HG02981 (cell line): ENCODE data around the gene EXD3.

Source experiments
- ATAC-seq: cut with Tn5 transposase; IDR thresholded peaks from one replicate; pipeline ENCODE4 v1.9.1; 2021; ENCODE audit warnings: mild to moderate bottlenecking, moderate library complexity; ENCODE audit not compliant: unreplicated experiment

EXD3 gene

DNA sequence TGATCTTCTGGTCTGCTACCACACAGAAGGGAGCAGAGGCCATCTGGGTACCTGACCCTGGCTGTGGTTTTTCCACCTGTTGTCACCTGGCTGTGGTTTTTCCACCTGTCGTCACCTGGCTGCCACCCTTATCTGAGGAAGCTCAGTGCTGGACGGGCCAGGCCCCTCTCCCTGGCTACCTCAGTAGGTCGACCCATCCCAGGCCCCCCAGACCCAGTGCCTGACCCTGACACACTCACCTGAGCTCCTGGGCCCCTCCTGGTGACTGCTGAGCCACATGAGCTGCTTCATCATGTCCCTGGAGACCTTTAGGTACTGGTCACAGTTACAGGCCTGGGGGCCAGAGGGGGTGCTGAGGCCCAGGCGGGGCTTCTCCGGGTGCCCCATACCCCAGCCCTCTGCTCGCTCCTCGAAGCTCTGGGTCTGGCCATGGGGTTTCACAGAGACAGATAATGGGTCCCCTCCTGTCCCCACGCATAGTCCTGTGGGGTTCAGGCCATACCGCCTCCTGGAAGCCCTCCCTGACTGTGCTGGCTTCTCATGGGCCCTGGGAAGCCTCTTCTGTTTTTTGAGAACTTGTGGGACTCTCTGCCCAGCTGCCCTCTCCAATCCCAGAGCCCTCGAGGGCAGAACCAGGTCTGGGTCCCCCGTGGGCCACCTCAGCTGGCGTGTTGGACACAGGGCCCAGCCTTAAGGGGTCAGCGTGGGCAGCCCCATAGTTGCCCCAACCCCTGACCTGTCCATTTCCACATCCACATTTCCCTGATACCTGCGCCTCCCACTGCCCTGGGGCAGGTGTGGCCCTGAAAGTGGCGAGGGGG lies 113.4 kb downstream of the EXD3 start:
- no peak for ATAC-seq

DNA sequence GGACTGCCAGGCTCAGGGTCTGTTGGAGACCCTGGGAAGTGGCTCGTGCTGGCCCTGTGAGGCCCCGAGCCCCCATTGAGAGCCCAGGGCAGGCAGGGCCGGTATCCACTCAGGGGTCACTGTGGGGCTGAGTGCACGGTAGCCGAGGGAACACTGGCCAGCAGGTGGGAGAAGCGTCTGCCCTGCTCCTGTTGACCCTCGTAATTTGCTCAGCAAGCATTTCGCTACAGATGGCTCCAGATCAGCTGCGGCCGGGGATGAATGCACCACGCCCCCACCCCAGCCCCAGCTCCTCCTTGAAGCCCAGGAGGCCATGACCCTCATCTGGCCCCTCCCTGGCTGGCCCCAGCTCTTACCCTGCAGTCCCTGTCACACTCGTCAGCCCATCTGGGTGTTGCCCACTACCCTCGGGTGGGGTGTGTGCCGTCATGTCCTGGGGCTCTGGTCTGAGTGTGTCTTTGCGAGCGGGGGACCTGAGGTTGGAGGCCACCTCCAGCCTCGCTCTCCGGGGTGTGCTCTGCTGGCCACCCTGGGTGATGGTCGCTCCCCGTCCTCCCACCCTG lies 114.8 kb downstream of the EXD3 start:
- no peak for ATAC-seq

DNA sequence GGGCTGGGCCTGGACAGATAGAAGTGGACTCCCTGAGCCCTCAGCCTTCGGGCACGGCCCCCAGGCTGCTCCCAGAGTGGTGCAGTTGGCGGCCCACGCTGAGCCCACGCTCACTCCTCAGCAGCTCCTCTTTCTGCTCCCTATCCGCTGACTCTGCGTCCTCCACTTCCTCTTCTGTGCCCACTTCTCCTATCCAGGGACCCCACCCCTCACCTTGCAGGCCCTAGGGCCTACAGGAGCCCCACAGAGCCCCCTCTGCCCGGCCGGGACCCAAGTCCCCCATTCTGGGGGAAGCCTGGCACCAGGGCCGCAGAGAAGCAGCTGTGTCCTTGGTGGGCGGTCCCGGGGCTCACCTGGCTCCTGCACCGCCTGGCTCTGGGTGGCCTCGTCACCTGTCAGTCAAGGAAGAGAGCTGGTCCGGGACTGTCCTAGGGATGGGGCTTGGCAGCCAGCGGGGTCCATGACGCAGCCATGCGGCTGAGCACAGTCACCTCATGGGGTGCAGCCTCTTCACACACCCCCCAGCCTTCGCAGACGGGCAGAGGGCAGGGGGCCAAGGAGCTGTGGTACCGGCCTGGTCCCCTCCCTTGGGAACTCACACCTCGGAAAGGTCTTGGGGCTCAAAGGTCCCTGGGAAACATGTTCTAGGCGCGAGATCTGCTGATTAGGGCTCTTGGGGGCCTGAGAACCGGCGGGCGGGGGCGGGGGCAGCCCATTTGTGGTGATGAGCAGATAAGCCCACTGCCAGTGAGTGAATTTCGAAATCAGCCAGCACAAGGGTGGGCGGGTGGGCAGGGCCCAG lies 115.5 kb downstream of the EXD3 start:
- no peak for ATAC-seq

DNA sequence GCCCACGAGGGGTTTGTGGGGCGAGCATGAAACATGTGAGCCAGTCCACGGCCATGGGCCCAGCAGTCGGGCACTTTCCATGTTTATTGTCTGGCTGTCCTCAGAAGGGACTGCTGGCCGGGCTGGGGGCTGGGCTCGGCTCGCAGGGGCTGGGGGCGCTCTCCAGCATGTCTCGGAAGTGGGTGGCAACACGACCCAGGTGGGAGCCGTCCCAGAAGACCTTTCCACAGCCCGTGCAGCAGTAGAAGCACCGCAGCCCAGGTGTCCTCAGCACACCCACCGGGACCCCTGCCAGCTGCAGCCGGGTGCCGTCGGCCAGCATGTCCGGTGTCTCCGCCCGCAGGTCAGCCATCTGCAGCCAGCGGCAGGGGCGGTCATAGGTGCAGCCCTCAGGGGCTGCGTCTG lies 116.1 kb downstream of the EXD3 start:
- no peak for ATAC-seq

- ATAC-seq, result no peak
These were observed 116.7 kb downstream of the EXD3 start for GRCh38 chr9:137306066-137306849.

- ATAC-seq, result no peak
These were observed 117.2 kb downstream of the EXD3 start for GRCh38 chr9:137305798-137306065.

GRCh38 chr9:137305060-137305797 lies 117.7 kb downstream of the EXD3 start:
- ATAC-seq, result no peak

DNA sequence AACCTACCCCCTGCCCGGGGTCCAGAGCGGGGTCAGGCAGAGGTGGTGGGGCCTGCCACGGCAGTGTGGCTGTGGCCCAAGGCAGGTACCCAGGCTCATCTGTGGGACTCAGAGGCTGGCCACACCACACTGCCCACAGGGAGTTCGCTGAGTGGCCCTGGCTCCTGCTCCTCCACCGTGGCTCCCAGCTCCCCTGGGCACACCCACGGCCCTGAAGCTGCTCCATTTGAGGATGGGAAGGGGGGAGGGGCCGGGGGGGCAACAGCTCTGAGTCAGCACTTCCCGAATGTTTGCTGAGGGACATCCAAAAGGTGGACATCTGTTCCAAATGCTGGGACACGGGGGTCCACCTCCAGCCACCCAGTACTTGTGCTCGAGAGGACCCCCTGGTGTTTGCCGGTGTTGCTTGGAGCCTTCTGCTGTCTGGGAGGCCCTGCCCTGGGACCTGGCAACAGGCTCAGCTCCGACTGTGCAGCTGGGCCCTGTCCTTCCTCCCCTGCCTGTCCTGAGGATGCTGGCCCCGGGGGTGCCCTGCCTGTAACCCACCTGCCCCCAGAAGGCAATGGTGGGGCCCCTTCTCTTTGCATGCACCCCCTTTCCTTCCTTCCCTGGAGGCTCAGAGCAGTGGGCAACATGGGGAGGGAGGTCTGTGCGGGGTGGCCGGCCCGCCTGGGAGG lies 118.4 kb downstream of the EXD3 start:
- ATAC-seq, result no peak

DNA sequence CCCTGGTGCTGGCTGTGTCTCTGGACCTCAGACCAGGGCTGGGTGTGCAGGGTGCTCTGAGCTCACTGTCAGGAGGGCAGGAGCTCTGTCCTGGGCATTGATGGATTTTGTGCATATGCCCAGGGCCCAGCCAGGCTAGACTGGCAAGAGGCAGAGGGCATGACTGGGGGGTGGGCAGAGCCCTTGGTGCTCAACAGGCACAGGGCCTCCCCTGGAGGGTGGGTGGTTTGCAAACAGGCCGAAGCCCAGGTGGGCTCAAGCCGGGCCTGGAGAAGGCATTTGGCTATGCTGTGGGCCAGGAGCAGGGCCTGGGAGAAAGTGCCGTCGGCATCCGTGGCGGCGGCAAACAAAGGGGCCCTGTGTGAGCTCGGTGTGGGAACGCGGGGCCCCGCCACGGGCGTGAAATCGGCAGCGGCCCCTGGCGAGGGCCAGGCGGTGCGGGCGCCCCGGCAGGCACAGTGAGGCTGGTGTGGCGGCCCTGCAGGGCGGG lies 119.0 kb downstream of the EXD3 start:
- ATAC-seq, result no peak

DNA sequence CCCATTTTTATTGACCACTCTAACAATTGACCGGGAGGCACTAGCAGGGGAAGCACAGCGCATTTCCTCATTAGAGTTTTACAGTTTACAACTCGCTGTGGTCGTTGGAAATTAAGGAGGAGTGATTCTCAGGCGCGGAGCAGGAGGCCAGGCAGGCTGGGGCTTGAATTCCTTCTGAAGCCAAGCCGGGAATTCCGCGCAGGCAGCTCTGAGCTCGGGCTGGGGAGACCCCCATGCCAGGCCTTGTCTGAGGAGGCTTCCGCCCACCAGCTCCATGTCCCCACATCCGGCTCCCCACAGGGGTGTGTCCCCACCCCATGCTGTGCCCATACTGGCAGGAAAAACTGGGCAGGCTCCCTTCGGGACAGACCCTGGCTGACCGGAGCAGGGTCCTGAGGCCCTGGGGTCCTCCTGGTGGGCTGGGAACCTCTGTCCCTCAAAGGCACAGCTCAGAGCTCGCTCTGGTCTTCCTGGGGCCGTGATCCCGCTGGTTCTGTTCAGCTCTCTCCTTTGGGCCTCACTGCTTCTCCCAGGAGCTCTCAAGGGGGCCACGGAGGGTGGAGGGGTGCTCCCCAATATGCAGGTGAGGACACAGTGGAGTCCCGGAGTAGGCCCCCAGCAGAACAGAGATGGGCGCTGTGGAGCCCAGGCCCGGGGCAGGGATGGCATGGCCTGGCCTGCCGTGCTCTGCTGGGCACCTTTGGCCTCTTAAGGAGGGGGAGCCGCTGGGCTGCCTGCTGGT lies 119.6 kb downstream of the EXD3 start:
- no peak for ATAC-seq

DNA sequence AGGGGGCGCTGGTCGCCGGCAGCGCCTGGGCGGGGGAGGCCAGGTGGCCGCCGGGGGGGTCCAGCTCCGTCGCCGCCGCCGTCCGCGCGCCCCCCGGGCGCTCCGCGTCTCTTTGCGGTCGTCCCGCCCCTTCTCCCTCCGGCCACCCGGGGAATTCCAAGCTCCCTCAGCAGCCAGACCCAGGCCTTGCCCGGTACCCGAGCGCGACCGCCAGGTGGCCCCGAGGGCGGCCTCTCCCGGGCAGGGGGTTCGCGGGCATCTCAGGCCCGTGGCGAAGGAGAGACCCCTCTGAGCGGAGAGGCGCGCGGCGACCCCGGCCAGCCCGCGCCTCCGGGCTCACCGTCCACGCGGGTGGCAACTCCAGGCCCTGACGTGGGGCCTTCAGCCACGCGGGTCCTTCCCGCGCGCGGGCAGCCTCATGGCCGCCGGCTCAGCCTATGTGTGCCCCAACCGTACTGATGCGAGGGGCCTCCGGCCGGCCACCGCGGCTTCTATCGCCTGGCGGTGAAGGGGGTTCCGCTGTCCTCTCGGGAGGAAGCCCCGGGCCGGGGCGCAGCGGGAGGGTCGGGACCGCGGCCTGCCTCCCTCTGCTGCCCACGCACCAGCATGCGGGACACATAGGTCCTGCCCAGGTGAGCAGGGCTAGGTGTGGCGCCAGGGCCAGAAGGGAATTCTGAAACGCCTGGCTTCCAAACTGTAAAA lies 120.4 kb downstream of the EXD3 start:
- peak; percentile 36 for ATAC-seq

DNA sequence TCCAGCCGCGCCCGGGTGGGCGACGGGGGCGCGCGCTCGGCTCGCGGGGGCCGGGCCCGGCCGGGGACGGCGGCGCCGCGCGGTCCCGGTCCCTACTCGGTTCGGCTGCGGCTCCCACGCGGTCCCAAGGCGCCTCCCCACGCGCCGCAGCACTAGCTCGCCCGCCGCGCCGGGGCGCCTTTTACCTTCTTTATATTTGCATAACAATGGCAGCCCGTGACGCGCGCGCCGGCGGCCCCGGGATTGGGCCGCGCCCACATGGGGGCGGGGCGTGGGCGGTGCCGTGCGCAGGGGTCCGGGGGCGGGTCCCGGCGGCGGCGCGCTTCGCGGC lies 120.9 kb downstream of the EXD3 start, which contains the start of gene NRARP:
Gene NRARP (minus strand): TSS at position 154 of the 331 bp plus-strand sequence. CDS start 343 bp downstream, outside the sequence.
- ATAC-seq, result peak; percentile 55

GRCh38 chr9:137301081-137301947 lies 121.6 kb downstream of the EXD3 start:
- no peak for ATAC-seq

DNA sequence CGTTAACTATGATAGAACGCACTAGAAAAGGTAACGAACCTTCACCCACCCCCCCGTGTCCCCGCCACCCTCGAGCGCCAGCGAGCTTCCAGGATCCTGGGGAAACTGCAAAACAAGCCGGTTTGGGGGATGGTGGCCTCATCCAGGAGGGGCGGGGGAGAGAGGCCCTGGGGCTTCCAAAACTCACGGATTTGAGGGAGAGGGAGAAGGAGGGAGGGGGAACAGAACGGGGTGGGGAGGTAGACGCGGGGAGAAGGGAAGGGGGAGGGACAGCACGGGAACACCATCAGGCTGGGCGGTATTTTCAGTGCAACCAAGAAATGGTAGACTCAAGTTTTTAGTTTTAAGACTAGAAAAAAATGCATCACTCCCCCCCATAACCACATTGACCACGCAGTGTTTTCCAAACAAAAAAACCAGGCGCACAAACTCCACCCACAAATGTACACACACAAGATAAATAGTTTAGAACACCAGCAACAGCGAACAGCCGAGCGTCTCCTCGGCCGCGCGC lies 122.3 kb downstream of the EXD3 start:
- no peak for ATAC-seq

DNA sequence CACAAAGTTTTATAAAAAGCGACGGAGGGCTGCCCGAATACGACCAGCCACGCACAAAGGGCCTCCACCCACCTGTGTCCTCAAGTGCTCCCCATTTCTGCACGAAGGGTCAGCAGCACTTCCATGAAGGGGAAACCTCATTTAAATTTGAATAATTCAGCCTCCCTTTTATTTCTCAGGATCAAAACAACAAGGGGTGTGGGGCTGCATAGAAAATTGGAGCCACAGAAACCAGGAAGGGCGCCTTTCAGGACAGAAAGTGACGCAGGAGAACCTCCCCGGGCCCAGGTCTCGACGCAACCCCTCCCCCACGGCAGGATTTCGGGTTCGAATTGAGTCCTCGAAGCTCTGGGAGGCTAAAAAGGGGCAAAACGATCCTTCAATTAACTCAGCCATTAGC lies 123.0 kb downstream of the EXD3 start:
- ATAC-seq, result no peak

DNA sequence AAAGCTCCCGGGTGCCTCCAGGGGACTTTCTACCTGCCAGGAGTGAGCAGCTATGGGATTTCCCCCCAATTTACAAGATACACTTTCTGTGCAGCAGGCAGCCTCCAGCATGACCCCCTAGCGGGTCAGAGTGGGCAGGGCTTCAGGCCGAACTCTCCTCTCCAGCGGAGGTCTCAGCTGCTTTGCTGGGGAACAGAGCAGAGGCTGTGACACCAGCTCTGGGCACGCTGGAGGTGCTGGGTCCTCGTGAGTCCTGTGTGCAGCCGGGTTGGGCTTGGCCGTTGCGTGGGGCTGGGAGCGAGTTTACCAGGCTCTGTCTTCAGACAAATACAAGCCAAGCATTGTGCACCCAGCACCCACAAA lies 123.8 kb downstream of the EXD3 start:
- ATAC-seq, result no peak

DNA sequence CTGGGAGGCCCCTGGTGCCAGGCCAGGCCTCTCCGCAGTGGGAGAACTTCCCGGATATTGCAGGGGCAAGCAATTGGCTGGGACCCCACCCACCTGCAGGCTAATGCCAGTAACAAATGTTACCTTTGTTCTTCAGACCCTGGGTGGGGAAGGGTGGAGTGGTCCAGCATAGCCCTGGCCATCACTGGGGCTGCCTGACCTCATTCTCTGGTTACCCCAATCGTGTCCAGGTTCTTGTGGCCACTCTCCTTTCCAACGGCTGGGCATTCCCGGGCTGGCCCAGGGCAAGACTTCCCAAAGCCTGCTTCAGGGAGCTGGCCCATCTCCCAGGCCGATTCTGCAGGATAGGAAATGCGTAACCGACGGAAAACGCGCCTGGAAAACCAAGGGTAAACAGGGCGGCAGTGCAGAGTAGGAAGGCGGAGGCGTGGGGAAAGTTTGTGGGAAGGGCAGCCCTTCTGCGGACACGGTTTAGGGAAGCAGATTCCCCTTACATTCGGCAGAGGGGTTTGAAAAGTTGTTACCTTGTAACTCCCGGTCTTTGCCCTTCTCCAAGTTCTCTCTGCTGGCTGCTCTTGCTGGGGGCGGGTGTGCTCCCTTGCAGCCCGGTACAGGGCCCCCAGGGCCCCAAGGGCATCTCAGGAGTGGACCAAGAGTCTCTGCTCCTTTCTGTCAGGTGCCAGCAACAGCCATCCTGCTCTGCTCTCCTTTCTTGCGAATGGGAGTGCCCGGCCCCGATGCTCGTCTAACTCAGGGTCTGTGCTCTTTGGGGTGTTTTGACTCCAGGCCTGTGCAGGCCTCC lies 124.4 kb downstream of the EXD3 start:
- no peak for ATAC-seq
